ENCODE results near the gene GNG14. TPM values are rescaled to one million over a fixed set of nuclear protein-coding genes. Genes with fewer than 3 reads are reported as not detected.

GNG14 gene
- total and polyA plus RNA-seq, 2 of the 4 experiments (the other 2 are of a cell fraction): not detected

- H3K4me3 ChIP-seq (ENCODE audit: insufficient read depth, low read depth, low read length): no peak overlapping the region
- ChIA-PET CTCF (no interaction called here), POLR2A (ENCODE audit: unreplicated experiment) (no interaction called here)
- H3K27ac ChIP-seq (ENCODE audit: insufficient read depth, low read length): no peak overlapping the region
- H2AFZ ChIP-seq (replicated peaks; ENCODE audit: low read length, poor library complexity): no peak overlapping the region
- intact Hi-C loops (cut with micrococcal nuclease): no loop called here
- TF ChIP-seq USF2 (IDR thresholded peaks at IDR 0.05; ENCODE audit: low read depth, low read length) (no peak), SMC3 (IDR thresholded peaks at IDR 0.05; ENCODE audit: low read depth, low read length) (no peak), RFX5 (IDR thresholded peaks at IDR 0.05; ENCODE audit: low read depth, low read length) (no peak), NFE2L2 (IDR thresholded peaks at IDR 0.05; ENCODE audit: low read depth, low read length) (no peak), RAD21 (IDR thresholded peaks at IDR 0.05; ENCODE audit: low read length) (no peak), POLR2A (IDR thresholded peaks at IDR 0.05; ENCODE audit: low read depth, low read length) (no peak), RCOR1 (IDR thresholded peaks at IDR 0.05; ENCODE audit: insufficient replicate concordance, low read length) (no peak), ELK1 (IDR thresholded peaks at IDR 0.05; ENCODE audit: borderline replicate concordance, low read depth, low read length) (no peak), BHLHE40 (IDR thresholded peaks at IDR 0.05; ENCODE audit: low read depth, low read length) (no peak), MAFK (IDR thresholded peaks at IDR 0.05; ENCODE audit: low read depth, low read length) (no peak), MAZ (IDR thresholded peaks at IDR 0.05; ENCODE audit: borderline replicate concordance, low read depth, low read length) (no peak), CEBPB (IDR thresholded peaks at IDR 0.05; ENCODE audit: low read depth, low read length) (no peak), CHD1 (IDR thresholded peaks at IDR 0.05; ENCODE audit: low read depth, low read length) (no peak)
- TF ChIP-seq, protein P1, sequence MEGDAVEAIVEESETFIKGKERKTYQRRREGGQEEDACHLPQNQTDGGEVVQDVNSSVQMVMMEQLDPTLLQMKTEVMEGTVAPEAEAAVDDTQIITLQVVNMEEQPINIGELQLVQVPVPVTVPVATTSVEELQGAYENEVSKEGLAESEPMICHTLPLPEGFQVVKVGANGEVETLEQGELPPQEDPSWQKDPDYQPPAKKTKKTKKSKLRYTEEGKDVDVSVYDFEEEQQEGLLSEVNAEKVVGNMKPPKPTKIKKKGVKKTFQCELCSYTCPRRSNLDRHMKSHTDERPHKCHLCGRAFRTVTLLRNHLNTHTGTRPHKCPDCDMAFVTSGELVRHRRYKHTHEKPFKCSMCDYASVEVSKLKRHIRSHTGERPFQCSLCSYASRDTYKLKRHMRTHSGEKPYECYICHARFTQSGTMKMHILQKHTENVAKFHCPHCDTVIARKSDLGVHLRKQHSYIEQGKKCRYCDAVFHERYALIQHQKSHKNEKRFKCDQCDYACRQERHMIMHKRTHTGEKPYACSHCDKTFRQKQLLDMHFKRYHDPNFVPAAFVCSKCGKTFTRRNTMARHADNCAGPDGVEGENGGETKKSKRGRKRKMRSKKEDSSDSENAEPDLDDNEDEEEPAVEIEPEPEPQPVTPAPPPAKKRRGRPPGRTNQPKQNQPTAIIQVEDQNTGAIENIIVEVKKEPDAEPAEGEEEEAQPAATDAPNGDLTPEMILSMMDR (conservative IDR thresholded peaks at IDR 0.05; ENCODE audit: low read depth, low read length): no peak
- peaks cover 41% of the 10 kb centered on the region for H3K36me3 ChIP-seq (ENCODE audit: control insufficient read depth, insufficient read depth, low read length)
- BruUV-seq (replicated peaks): no TSS peak
- H3K79me1 ChIP-seq (ENCODE audit: low read depth in 1 of 2, low read length in 2 of 2): peaks cover 10 to 22% of the 10 kb centered on the region in 2 experiments
- no peak overlapping the region for H3K56ac ChIP-seq (ENCODE audit: extremely low read depth, insufficient read depth, low read length)
- H3K4ac ChIP-seq (ENCODE audit: low read depth, low read length): no peak overlapping the region
- no peak overlapping the region for H2BK120ac ChIP-seq (ENCODE audit: low read depth, low read length)
- H2BK5ac ChIP-seq (ENCODE audit: low read depth, low read length, poor library complexity, severe bottlenecking): no peak overlapping the region
- H2AK5ac ChIP-seq (ENCODE audit: low read depth, low read length): no peak overlapping the region
- no peak overlapping the region for H2BK20ac ChIP-seq (ENCODE audit: low read depth, low read length)
- no peak overlapping the region for H2BK15ac ChIP-seq (ENCODE audit: low read depth, low read length)
- no peak overlapping the region for H3K14ac ChIP-seq (replicated peaks; ENCODE audit: low read depth, low read length)
- no peaks in the 10 kb centered on the region for H3K27me3 ChIP-seq (ENCODE audit: control insufficient read depth, insufficient read depth, low read length)
- peaks cover under 1% of the 10 kb centered on the region for H4K20me1 ChIP-seq (ENCODE audit: insufficient read depth, low read length)
- peaks cover 2% of the 10 kb centered on the region; the same call in 1 of the 2 replicates for H3K4me1 ChIP-seq (ENCODE audit: control insufficient read depth, insufficient read depth, low read length)
- no peak overlapping the region for H3K9ac ChIP-seq (ENCODE audit: low read depth, low read length)
- DNase-seq: no peak
- no peak overlapping the region for H3K18ac ChIP-seq (ENCODE audit: low read depth, low read length)
- no peak overlapping the region for H3K4me2 ChIP-seq (ENCODE audit: low read depth, low read length)
- no peaks in the 10 kb centered on the region for H3K9me3 ChIP-seq (ENCODE audit: control insufficient read depth, insufficient read depth, low read length)
- H3K9me1 ChIP-seq (ENCODE audit: insufficient read depth, low read length): no peaks in the 10 kb centered on the region; the same call in 1 of the 2 replicates
- H4K8ac ChIP-seq (ENCODE audit: low read depth in 2 of 2, low read length in 2 of 2): no peak overlapping the region
- H4K5ac ChIP-seq (ENCODE audit: low read depth, low read length): no peak overlapping the region
- 93% methylated on average over 3 of the region's 6 CpGs; no CpG with 5 or more reads in 1 of the 2 experiments for WGBS, 2 experiments (ENCODE audit: extremely low coverage in 2 of 2, insufficient read length in 1 of 2)
- dilution Hi-C loops (cut with HindIII; ENCODE audit: low sequenced_read_pairs, unreplicated experiment): no loop called here
- H3K23ac ChIP-seq (ENCODE audit: low read depth, low read length): no peak overlapping the region
- H4K91ac ChIP-seq (ENCODE audit: insufficient read depth, low read depth, low read length): no peak overlapping the region
- H2AK9ac ChIP-seq (replicated peaks; ENCODE audit: low read depth, low read length, poor library complexity): no peak overlapping the region
- no peak for ATAC-seq (ENCODE audit: low read depth)
- in situ Hi-C loops (cut with MboI; ENCODE audit: low sequenced_read_pairs): no loop called here
Observed at GRCh38 chr19:12698138-12698537, 10.3 kb downstream of the GNG14 start.

Data from IMR-90 (cell line).